HepG2 (cell line): Measurements from ENCODE around the gene LGALS3. TPM values are rescaled to one million over a fixed set of nuclear protein-coding genes. Genes with fewer than 3 reads are reported as not detected.
A peak's percentile ranks its signal among the peaks of the same experiment; 100 is the strongest.

Source experiments
- ATAC-seq: fragments of 200-7000 bp; cut with Tn5 transposase; 3 replicates; pipeline ENCODE4 v1.9.1; 2020; ENCODE audit warnings: mild to moderate bottlenecking, moderate library complexity
- BruUV-seq: library from RNA; stranded (reverse); fragments of 400-500 nt; replicated peaks from 2 replicates; lab custom pipeline; 2021; lab: Mats Ljungman, UMichigan
- CTCF ChIA-PET: fragments of 300-600 bp; formaldehyde crosslinking; extraction: SDS; loops from one replicate; lab custom pipeline; 2021; ENCODE audit warnings: low total read pairs, inconsistent platforms, low intra/inter-chr PET ratio; lab: Yijun Ruan, JAX
- POLR2A ChIA-PET: fragments of 350-600 bp; sonication (Branson Sonifier 250); formaldehyde crosslinking; loops from one replicate; lab custom pipeline; 2020; ENCODE audit warnings: antibody characterized with exemption, inconsistent platforms; lab: Yijun Ruan, JAX
- DNase-seq: peaks from one replicate; pipeline ENCODE4 v3.0.0-alpha.2; 2015; ENCODE audit warnings: low spot score
- FAIRE-seq: peaks from 3 replicates; lab custom pipeline; 2011; peaks lifted over from hg19 to GRCh38; lab: Jason Lieb, UNC
- H2AFZ ChIP-seq: one replicate; pipeline ENCODE4 v1.6.1; 2011; ENCODE audit warnings: low read length, inconsistent platforms
- H3K27ac ChIP-seq: fragments of 300-600 bp; 3 replicates; pipeline ENCODE4 v1.8.0; 2011; ENCODE audit warnings: mixed run types, mild to moderate bottlenecking, mixed read lengths, low read length, inconsistent platforms; ENCODE audit not compliant: insufficient read depth; ENCODE audit errors: extremely low read length
- H3K27me3 ChIP-seq, 2 experiments: fragments of 200-600 bp in 1 of 2; 2 replicates in 1 of 2; 3 replicates in 1 of 2; pipeline versions ENCODE4 v1.6.0 to v1.8.0; 2011; ENCODE audit warnings: low read length in 2 of 2, mild to moderate bottlenecking in 2 of 2, moderate library complexity in 2 of 2, inconsistent platforms in 1 of 2; ENCODE audit not compliant: insufficient read depth in 2 of 2, control insufficient read depth in 1 of 2
- H3K36me3 ChIP-seq, 2 experiments: fragments of 200-600 bp in 1 of 2; replicated peaks in 1 of 2; 2 replicates in 1 of 2; 3 replicates in 1 of 2; pipeline versions ENCODE4 v1.5.1 to v1.8.0; 2011; ENCODE audit warnings: low read length in 2 of 2, inconsistent platforms in 1 of 2; ENCODE audit not compliant: insufficient read depth in 2 of 2, control insufficient read depth in 1 of 2
- H3K4me1 ChIP-seq: 2 replicates; pipeline ENCODE4 v1.5.1; 2012; ENCODE audit warnings: low read length, inconsistent platforms; ENCODE audit not compliant: insufficient read depth
- H3K4me2 ChIP-seq: 2 replicates; pipeline ENCODE4 v1.6.0; 2011; ENCODE audit warnings: low read depth, low read length, inconsistent platforms
- H3K4me3 ChIP-seq, 3 experiments: fragments of 200-600 bp in 1 of 3; sonication (generic), shearing (Covaris generic) in 1 of 3; replicated peaks in 1 of 3; 2 replicates each; pipeline ENCODE4 v1.5.1; 2011 to 2016; ENCODE audit warnings: low read length in 3 of 3, inconsistent platforms in 2 of 3, low read depth in 2 of 3, mild to moderate bottlenecking in 2 of 3, control low read depth in 1 of 3, mixed read lengths in 1 of 3; ENCODE audit not compliant: insufficient read depth in 1 of 3
- H3K79me2 ChIP-seq: one replicate; pipeline ENCODE4 v1.6.1; 2011; ENCODE audit warnings: low read length, inconsistent platforms; ENCODE audit not compliant: insufficient read depth
- H3K9ac ChIP-seq: 2 replicates; pipeline ENCODE4 v1.6.0; 2011; ENCODE audit warnings: mild to moderate bottlenecking, low read depth, low read length, inconsistent platforms; ENCODE audit not compliant: insufficient read depth
- H3K9me3 ChIP-seq: 2 replicates; pipeline ENCODE4 v1.5.1; 2012; ENCODE audit warnings: mild to moderate bottlenecking, low read length
- H4K20me1 ChIP-seq: 2 replicates; pipeline ENCODE4 v1.6.0; 2011; ENCODE audit warnings: inconsistent platforms, mild to moderate bottlenecking, low read length, moderate library complexity; ENCODE audit not compliant: insufficient read depth
- ATF4 ChIP-seq, 2 experiments: fragments of 450-650 bp in 1 of 2; sonication (generic) in 1 of 2; formaldehyde crosslinking; IDR thresholded peaks; 2 replicates each; pipeline versions ENCODE4 v1.5.0 to v1.8.0; 2020 to 2022; ENCODE audit warnings: mild to moderate bottlenecking in 1 of 2, missing genetic modification reagents in 1 of 2
- JARID2 ChIP-seq: sonication (generic); formaldehyde crosslinking; IDR thresholded peaks from 2 replicates; pipeline ENCODE4 v1.8.1; 2023; ENCODE audit warnings: missing genetic modification reagents, inconsistent platforms; ENCODE audit not compliant: insufficient replicate concordance
- KDM2A ChIP-seq: sonication (generic); formaldehyde crosslinking; IDR thresholded peaks from 2 replicates; pipeline ENCODE4 v1.4.0; 2020; ENCODE audit warnings: low read depth, missing genetic modification reagents, borderline replicate concordance
- KDM5A ChIP-seq: fragments of 200-600 bp; sonication (generic); IDR thresholded peaks from 2 replicates; pipeline ENCODE4 v1.7.0; 2018; ENCODE audit warnings: antibody characterized with exemption, mild to moderate bottlenecking, low read length, borderline replicate concordance
- MAF1 ChIP-seq: sonication (generic); formaldehyde crosslinking; IDR thresholded peaks from 2 replicates; pipeline ENCODE4 v1.5.0; 2020; ENCODE audit warnings: missing genetic modification reagents, borderline replicate concordance
- POGZ ChIP-seq: sonication (generic); formaldehyde crosslinking; IDR thresholded peaks from 2 replicates; pipeline ENCODE4 v1.4.0; 2020; ENCODE audit warnings: mild to moderate bottlenecking, missing genetic modification reagents
- RFX1 ChIP-seq: fragments of 450-650 bp; IDR thresholded peaks from 2 replicates; pipeline ENCODE4 v1.6.1; 2017
- ZNF326 ChIP-seq: sonication (generic); formaldehyde crosslinking; IDR thresholded peaks from 2 replicates; pipeline ENCODE4 v1.4.0; 2020; ENCODE audit warnings: missing genetic modification reagents, borderline replicate concordance
- ZNF777 ChIP-seq: sonication (generic); formaldehyde crosslinking; IDR thresholded peaks from 2 replicates; pipeline ENCODE4 v1.4.0; 2020; ENCODE audit warnings: missing genetic modification reagents
- WGBS: methylation state at CpG from one replicate; pipeline ENCODE4 v1.1.6; 2017; ENCODE audit warnings: low lambda C conversion rate; 5-methylcytosine and 5-hydroxymethylcytosine counted together
- in situ Hi-C: cut with HindIII; loops from 2 replicates; pipeline ENCODE4 v1.10.0; 2017; ENCODE audit warnings: low pct_unique_long_range_greater_than_20kb; ENCODE audit not compliant: extremely low pct_ligation_motif_present
- intact Hi-C: fragments of 100-400 bp; cut with micrococcal nuclease; formaldehyde crosslinking; loops from one replicate; pipeline ENCODE4 v1.10.0; 2022; ENCODE audit not compliant: unreplicated experiment
- polyA plus RNA-seq, 8 experiments: library from polyadenylated mRNA; depleted of rRNA in 3 of 8; stranded (reverse) in 7 of 8; unstranded in 1 of 8; fragments of >200 nt; fragmentation: Illumina TruSeq in 4 of 8; extraction: Trizol in 4 of 8; gene quantifications; 2 replicates each; pipeline versions ENCODE4 v1.2.1 to v1.2.3, GENCODE V29; 2011 to 2016; ENCODE audit warnings: low read depth in 4 of 8, missing spikeins in 1 of 8, mixed read lengths in 1 of 8; ENCODE audit not compliant: insufficient read depth in 1 of 8
- total RNA-seq, 5 experiments: library from RNA; depleted of rRNA; stranded (reverse); fragments of >200 nt; fragmentation: Illumina TruSeq; extraction: Trizol; gene quantifications; 2 replicates each; pipeline ENCODE4 v1.2.3, GENCODE V29; 2016; ENCODE audit warnings: low read depth in 1 of 5
- TF ChIP-seq, protein P1 (sequence below): sonication (generic); formaldehyde crosslinking; IDR thresholded peaks from 2 replicates; pipeline ENCODE4 v1.5.0; 2020; ENCODE audit warnings: missing genetic modification reagents
- TF ChIP-seq, protein P2 (sequence below): sonication (generic); formaldehyde crosslinking; IDR thresholded peaks from 2 replicates; pipeline ENCODE4 v1.5.0; 2020; ENCODE audit warnings: mild to moderate bottlenecking, missing genetic modification reagents, borderline replicate concordance
- TF ChIP-seq, protein P3 (sequence below): IDR thresholded peaks from 2 replicates; pipeline ENCODE4 v1.6.1; 2018; ENCODE audit warnings: missing genetic modification reagents

LGALS3 gene
- total and polyA plus RNA-seq, 2 of the 13 experiments (the other 11 are each of a cell fraction or from before 2014, with no cell fraction given) = 5.0 to 97.4 TPM

- H3K27me3 ChIP-seq = no peaks in the 10 kb centered on the region
- TSS peak; percentile 36 for BruUV-seq
- 95% methylated on average over 2 of the region's 2 CpGs for WGBS
- TF ChIP-seq POGZ (no peak), MAF1 (no peak), ZNF326 (CRISPR knock-in tag) (no peak), ATF4 (CRISPR knock-in tag; IDR thresholded peaks at IDR 0.05) (no peak), KDM2A (CRISPR knock-in tag) (no peak), JARID2 (no peak), ZNF777 (CRISPR knock-in tag) (no peak), RFX1 (no peak), KDM5A (no peak)
- TF ChIP-seq, protein P1, sequence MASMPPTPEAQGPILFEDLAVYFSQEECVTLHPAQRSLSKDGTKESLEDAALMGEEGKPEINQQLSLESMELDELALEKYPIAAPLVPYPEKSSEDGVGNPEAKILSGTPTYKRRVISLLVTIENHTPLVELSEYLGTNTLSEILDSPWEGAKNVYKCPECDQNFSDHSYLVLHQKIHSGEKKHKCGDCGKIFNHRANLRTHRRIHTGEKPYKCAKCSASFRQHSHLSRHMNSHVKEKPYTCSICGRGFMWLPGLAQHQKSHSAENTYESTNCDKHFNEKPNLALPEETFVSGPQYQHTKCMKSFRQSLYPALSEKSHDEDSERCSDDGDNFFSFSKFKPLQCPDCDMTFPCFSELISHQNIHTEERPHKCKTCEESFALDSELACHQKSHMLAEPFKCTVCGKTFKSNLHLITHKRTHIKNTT (CRISPR knock-in tag) = no peak
- TF ChIP-seq, protein P2, sequence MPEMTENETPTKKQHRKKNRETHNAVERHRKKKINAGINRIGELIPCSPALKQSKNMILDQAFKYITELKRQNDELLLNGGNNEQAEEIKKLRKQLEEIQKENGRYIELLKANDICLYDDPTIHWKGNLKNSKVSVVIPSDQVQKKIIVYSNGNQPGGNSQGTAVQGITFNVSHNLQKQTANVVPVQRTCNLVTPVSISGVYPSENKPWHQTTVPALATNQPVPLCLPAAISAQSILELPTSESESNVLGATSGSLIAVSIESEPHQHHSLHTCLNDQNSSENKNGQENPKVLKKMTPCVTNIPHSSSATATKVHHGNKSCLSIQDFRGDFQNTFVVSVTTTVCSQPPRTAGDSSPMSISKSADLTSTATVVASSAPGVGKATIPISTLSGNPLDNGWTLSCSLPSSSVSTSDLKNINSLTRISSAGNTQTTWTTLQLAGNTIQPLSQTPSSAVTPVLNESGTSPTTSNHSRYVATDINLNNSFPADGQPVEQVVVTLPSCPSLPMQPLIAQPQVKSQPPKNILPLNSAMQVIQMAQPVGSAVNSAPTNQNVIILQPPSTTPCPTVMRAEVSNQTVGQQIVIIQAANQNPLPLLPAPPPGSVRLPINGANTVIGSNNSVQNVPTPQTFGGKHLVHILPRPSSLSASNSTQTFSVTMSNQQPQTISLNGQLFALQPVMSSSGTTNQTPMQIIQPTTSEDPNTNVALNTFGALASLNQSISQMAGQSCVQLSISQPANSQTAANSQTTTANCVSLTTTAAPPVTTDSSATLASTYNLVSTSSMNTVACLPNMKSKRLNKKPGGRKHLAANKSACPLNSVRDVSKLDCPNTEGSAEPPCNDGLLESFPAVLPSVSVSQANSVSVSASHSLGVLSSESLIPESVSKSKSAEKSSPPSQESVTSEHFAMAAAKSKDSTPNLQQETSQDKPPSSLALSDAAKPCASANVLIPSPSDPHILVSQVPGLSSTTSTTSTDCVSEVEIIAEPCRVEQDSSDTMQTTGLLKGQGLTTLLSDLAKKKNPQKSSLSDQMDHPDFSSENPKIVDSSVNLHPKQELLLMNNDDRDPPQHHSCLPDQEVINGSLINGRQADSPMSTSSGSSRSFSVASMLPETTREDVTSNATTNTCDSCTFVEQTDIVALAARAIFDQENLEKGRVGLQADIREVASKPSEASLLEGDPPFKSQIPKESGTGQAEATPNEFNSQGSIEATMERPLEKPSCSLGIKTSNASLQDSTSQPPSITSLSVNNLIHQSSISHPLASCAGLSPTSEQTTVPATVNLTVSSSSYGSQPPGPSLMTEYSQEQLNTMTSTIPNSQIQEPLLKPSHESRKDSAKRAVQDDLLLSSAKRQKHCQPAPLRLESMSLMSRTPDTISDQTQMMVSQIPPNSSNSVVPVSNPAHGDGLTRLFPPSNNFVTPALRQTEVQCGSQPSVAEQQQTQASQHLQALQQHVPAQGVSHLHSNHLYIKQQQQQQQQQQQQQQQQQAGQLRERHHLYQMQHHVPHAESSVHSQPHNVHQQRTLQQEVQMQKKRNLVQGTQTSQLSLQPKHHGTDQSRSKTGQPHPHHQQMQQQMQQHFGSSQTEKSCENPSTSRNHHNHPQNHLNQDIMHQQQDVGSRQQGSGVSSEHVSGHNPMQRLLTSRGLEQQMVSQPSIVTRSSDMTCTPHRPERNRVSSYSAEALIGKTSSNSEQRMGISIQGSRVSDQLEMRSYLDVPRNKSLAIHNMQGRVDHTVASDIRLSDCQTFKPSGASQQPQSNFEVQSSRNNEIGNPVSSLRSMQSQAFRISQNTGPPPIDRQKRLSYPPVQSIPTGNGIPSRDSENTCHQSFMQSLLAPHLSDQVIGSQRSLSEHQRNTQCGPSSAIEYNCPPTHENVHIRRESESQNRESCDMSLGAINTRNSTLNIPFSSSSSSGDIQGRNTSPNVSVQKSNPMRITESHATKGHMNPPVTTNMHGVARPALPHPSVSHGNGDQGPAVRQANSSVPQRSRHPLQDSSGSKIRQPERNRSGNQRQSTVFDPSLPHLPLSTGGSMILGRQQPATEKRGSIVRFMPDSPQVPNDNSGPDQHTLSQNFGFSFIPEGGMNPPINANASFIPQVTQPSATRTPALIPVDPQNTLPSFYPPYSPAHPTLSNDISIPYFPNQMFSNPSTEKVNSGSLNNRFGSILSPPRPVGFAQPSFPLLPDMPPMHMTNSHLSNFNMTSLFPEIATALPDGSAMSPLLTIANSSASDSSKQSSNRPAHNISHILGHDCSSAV = no peak
- TF ChIP-seq, protein P3, sequence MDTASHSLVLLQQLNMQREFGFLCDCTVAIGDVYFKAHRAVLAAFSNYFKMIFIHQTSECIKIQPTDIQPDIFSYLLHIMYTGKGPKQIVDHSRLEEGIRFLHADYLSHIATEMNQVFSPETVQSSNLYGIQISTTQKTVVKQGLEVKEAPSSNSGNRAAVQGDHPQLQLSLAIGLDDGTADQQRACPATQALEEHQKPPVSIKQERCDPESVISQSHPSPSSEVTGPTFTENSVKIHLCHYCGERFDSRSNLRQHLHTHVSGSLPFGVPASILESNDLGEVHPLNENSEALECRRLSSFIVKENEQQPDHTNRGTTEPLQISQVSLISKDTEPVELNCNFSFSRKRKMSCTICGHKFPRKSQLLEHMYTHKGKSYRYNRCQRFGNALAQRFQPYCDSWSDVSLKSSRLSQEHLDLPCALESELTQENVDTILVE (CRISPR knock-in tag) = no peak
Measured at GRCh38 chr14:55180006-55180405, 51.0 kb downstream of the LGALS3 start.

More at GRCh38 chr14:55180006-55180405, 51.0 kb downstream of the LGALS3 start:
- ATAC-seq (no peak), FAIRE-seq (no peak), DNase-seq (no peak)
- H3K4me2 ChIP-seq = no peak overlapping the region
- no peak overlapping the region for H3K9ac ChIP-seq
- H3K36me3 ChIP-seq = peaks cover 7 to 56% of the 10 kb centered on the region in 2 experiments
- in situ Hi-C loops (no loop called here), intact Hi-C loops (no loop called here)
- no peaks in the 10 kb centered on the region; the same call in 1 of the 2 replicates for H4K20me1 ChIP-seq
- H3K4me3 ChIP-seq = no peak overlapping the region
- H2AFZ ChIP-seq = no peak overlapping the region
- no peaks in the 10 kb centered on the region for H3K4me1 ChIP-seq
- no peak overlapping the region for H3K27ac ChIP-seq
- CTCF ChIA-PET = no interaction called here
- POLR2A ChIA-PET = no interaction called here
- no peaks in the 10 kb centered on the region for H3K9me3 ChIP-seq
- H3K79me2 ChIP-seq = no peaks in the 10 kb centered on the region
